Measurements from ENCODE around the gene EREG.

The EREG gene

DNA sequence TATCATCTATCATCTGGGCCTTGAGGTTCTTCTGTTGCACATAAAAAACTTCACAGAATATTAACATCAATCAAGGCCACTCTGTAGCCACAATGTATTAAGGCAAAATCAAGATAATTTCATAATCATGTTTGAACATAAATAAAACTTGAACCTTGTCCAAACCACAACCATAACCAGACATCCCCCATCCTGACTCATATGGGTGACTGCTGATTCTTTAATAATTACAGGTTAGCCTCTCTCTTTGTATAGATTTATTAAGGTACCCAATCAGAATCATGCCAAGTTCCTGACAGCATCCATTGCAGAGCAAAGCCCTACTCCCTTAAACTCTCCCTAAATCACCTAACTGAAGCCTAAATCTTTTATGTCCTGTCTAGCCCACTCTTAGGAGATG lies 63.3 kb downstream of the EREG start:
- DNase-seq (ENCODE audit: low spot score), result no peak

GRCh38 chr4:74431113-74431826 lies 66.3 kb downstream of the EREG start:
- DNase-seq (ENCODE audit: low spot score), result no peak

DNA sequence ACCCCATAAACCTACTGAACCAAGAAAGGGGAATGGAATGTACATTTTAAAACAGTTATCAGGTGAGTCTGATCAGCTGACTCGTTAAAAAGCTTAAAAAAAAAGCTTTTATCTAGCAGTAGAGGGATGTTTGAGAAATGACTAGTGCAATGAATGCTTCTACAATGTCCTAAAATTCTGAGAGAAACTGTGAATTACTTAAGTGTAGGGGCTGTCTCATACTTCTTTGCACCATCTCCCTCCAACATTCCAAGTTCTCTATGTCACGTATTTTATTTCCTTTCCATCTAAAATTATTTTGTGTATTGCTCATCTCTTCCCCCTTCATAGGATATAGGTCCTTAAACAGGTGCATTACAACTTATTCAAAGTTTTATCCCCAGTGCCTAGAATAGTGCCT lies 68.1 kb downstream of the EREG start:
- DNase-seq (ENCODE audit: low spot score), result no peak

DNA sequence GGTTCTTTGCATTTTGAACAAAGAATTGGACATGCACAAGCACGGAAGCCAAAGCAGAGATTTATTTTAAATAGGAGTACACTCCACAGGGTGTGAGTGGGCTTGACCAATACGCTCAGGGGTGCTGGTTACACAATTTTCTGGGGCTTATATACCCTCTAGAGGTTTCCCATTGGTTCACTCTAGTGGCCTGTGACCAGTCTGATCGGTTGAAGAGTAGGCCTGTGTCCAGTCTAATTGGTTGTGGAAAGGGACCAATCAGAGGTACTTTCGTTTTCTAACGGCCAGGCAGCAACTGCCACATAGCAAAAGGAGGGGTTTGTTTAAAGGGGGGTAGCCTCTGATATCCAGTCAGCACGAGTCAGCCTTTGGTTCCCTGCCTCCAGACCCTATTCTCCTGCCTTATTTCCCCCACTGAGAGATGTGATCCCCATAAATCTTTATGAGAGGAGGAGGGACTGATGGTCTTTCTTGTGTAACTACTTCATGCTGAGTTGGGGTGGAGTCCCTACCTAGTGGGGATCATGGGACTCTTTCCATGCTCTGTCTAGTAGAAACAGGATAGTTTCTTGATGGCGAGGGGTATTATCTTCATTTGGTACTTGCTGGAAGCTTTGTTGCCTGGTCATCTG lies 68.7 kb downstream of the EREG start:
- peak; percentile 27 for DNase-seq (ENCODE audit: low spot score)

DNA sequence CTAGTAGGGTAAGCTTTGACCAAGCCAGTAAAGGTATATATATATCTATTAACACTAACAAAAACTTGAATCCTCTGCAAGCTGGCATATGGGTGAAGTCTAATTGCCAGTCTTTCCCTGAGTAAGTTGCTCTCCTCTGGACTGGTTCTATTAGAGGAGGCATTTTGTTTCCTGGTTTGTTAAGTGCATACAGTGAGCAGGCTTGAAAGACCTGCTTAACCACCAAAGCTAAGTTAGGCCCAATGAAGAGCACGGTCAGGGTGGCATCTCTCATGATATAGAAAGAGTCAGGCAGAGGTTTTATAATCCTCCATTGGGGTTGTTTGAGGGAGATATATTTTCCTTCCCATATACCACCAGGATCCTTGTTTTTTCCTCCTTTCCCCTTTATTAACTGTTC lies 70.4 kb downstream of the EREG start:
- DNase-seq (ENCODE audit: low spot score), result no peak

DNA sequence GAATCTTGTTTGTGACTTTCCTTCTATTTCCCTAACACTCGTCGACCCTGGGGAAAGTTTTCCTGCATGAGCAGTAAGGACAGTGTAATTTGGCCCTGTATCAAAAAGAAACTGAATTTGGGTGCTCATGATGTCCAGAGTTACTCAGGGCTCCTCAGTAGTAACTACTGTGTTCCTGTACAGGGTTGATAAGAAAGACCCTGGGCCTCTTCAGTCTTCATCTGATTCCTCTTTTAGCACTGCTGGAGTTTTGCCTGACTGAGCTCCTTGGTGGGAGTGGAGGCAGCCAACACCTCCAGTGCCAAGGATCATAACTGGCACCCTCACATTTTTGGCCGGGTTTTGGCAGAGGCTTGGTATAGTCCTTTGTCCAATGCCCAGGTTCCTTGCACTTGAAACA lies 72.9 kb downstream of the EREG start:
- DNase-seq (ENCODE audit: low spot score), result no peak

Measured in COLO829 (cell line).